OCI-LY7 (cell line): ENCODE measurements around the gene CXCL1.

Experiments
- EZH2phosphoT487 ChIP-seq: fragments of 200-600 bp; sonication (generic); IDR thresholded peaks from 2 replicates; pipeline ENCODE4 v1.6.1; 2018; ENCODE audit warnings: low read depth, borderline replicate concordance, mild to moderate bottlenecking, mixed run types, antibody characterized with exemption, low read length, moderate library complexity, mixed read lengths
- TF ChIP-seq, protein P1 (sequence below): fragments of 200-600 bp; sonication (generic); conservative IDR thresholded peaks from 2 replicates; pipeline ENCODE4 v1.5.1; 2014; ENCODE audit warnings: mild to moderate bottlenecking, antibody characterized with exemption, low read length, moderate library complexity, mixed read lengths

DNA sequence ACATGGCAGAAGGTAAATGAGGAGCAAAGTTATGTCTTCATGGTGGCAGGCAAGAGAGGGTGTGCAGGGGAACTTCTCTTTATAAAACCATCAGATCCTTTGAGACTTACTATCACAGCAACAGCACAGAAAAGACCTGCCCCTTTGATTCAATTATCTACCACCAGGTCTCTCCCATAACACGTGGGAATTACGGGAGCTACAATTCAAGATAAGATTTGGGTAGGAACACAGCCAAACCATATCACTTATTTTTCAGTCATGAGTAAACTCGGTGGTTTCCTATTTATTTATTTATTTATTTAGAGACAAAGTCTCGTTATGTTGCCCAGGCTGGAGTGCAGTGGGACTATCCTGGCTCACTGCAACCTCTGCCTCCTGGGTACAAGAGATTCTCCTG lies 22.1 kb downstream of the CXCL1 start:
- TF ChIP-seq, protein P1, sequence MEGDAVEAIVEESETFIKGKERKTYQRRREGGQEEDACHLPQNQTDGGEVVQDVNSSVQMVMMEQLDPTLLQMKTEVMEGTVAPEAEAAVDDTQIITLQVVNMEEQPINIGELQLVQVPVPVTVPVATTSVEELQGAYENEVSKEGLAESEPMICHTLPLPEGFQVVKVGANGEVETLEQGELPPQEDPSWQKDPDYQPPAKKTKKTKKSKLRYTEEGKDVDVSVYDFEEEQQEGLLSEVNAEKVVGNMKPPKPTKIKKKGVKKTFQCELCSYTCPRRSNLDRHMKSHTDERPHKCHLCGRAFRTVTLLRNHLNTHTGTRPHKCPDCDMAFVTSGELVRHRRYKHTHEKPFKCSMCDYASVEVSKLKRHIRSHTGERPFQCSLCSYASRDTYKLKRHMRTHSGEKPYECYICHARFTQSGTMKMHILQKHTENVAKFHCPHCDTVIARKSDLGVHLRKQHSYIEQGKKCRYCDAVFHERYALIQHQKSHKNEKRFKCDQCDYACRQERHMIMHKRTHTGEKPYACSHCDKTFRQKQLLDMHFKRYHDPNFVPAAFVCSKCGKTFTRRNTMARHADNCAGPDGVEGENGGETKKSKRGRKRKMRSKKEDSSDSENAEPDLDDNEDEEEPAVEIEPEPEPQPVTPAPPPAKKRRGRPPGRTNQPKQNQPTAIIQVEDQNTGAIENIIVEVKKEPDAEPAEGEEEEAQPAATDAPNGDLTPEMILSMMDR, result no peak
- TF ChIP-seq EZH2phosphoT487, result no peak
